Measurements from ENCODE around the gene ADPRH.
A peak's percentile ranks its signal among the peaks of the same experiment; 100 is the strongest.
"Not testable (repeated sequence)": the region's sequence is repeated elsewhere in the genome, so short reads cannot be mapped to it uniquely, and the experiment has no call there.

Gene ADPRH

DNA sequence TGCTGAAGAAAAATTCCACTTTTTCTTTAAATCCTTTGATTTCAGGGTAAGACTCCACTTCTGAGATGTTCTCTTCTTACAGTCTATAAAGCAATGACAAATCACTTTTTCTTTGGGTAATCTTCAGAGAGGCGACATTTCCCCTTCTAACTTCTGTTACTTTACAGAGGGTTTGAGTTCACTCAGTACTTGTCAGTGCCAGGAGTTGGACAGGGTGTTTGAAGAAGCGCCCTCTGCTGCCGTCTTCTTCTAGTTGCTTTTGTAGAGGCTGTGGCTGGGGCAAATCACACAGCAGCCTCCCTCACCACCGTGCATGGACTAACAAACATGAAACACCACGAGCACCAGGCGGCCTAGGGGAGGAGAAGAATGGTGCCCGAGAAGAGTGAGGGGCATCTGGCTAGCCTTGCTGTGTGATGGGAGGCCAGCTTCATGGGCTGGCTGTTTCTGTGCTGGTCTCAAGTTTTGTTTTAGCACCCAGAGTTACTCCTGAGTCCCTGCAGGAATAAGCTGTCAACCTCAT, 19.8 kb upstream of the ADPRH start, which contains the start of gene CD80:
Gene CD80, minus strand, starts transcription at position 174 of the 523 bp plus-strand sequence. CDS start 1,886 bp downstream, outside the sequence.
- DNase-seq (ENCODE audit: low read depth), result peak; percentile 47

DNA sequence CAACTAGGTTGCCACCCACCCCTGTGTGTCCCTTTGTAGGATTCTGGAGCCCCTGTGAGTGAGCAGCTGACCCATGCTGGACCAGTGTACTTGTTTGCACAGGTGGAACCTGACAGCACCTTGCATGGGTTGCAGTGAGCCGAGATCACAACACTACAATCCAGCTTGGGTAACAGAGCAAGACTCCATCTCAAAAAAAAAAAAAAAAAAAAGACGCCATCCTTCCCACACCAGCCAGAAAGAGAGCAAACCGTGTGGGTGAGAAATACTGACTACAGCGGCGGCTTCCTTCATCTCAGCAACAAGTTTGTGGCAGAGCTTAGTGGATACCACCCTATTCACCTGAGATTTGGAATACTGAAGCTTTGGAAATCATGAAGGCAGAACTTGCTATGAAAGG, 19.1 kb upstream of the ADPRH start:
- no peak for DNase-seq (ENCODE audit: low read depth)

DNA sequence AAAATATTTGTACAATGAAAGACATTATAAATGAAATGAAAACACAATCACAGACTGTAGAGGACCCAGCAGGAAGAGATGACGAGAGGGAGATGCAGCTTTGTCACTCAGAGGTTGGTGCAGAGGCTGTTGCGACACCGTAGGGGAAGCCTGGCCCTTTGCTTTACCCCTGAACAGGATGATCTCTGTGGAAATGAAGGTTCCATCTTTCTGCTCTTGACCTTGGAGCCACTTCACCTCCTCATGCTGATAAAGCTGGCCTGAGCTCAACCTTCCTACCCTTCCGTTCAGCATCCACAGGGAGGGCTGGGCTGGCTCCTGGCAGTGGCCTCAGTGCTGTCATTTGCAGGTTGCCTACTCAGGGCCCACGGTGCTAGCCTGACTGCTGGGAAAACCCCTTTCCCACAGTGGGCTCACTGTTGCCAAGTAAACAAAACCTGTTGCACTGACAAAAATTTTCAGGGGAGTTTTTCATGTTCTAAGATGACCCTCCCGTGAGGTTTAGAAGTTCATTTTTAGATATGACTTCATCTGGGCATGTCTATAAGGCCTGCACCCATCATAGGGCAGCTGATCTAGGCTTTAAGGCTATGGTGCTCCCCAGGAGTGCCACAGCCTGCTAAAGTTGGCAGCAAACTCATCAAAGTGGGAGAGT, 16.9 kb upstream of the ADPRH start:
- DNase-seq (ENCODE audit: low read depth), result no peak

- DNase-seq (ENCODE audit: low read depth), result not testable (repeated sequence)
Measured at GRCh38 chr3:119563334-119563733, 16.0 kb upstream of the ADPRH start.

DNA sequence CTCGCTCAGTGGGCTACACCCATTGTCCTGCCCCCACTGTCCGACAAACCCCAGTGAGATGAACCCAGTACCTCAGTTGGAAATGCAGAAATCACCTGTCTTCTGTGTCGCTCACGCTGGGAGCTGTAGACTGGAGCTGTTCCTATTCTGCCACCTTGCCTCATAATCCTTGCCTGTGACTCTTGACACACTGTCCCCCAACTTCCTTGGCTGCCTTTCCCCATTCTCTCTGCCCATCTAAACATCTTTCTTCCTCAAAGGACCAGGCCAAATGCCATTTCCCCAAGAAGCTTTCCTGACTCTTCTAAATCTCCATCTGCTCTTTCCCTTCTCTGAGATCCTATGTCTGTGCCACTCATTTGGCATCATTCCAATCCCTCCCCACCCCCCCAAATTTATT, 10.1 kb upstream of the ADPRH start:
- no peak for DNase-seq (ENCODE audit: low read depth)

- DNase-seq (ENCODE audit: low read depth), result no peak
Measured at GRCh38 chr3:119570229-119570628, 9.1 kb upstream of the ADPRH start.

- no peak for DNase-seq (ENCODE audit: low read depth)
Measured at GRCh38 chr3:119571230-119571629, 8.1 kb upstream of the ADPRH start.

DNA sequence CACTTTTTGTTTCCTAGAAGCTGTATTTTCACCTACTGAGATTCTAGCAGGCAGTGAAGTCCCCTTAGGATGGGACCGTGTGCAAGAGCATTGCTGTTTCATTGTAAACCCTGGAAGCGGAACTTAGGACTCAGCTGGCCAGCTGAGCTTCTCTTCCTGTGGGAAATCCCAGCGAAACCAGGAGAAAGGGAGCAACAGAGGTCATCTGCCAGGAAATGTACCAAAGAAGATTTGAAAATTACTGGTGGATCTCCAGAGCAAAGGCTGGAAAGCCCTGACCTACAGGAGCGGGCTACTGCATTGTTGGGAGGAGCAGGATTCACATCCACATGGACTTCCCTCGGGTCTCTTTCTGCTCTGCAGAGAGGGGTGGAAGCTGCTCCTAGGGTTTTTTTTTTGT, 7.6 kb upstream of the ADPRH start:
- DNase-seq (ENCODE audit: low read depth), result no peak

DNA sequence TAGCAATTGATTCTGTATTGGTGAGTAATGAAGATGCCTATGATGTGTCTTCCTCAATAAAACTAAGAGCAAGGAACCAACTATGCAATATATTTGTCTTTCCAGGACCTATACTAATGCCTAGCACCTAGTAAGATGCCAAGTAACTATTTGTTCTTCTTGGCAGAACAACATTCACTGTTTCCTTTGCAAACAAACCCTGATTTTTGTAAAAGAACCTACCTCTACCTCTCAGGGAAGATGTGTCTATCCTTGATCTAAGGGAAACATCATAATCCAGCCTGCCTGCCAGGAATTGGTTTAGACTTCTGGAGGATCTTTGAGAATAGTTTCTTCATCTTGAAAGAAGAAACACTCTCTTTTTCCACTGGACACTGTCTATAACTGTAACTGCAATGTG, 3.8 kb upstream of the ADPRH start:
- DNase-seq (ENCODE audit: low read depth), result no peak

GRCh38 chr3:119580067-119580760, 922 bp downstream of the ADPRH start:
- peak; percentile 16 for DNase-seq (ENCODE audit: low read depth)

DNA sequence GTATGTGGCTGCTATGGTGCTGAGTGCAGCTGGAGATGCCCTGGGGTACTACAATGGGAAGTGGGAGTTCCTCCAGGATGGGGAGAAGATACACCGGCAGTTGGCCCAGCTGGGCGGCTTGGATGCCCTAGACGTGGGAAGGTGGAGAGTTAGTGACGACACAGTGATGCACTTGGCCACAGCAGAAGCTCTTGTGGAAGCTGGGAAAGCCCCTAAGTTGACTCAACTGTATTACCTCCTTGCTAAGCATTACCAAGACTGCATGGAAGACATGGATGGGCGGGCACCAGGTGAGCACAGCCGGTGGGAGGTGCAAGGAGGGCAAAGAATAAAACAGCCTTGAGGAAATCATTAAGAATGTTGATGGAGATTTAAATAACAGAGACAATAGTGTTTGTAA, 2.9 kb downstream of the ADPRH start:
- DNase-seq (ENCODE audit: low read depth), result no peak

DNA sequence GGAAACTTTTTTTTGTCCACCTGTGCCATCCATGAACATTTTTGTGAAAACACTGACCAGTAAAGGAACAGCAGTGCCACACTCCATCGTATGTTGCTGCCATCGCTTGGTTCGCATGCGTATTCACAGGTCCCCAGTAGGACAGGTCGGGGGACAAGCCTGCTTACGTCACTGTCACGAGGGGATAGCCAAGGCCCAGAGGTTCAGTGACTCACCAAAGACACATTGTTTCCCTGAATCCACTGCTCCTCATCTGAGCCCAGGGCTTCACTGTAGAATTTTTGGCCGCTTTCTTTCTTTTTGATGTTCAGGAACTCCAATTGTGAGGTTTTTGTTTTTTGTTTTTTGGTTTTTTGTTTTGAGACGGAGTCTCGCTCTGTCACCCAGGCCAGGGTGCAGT, 5.9 kb downstream of the ADPRH start:
- DNase-seq (ENCODE audit: low read depth), result no peak

DNA sequence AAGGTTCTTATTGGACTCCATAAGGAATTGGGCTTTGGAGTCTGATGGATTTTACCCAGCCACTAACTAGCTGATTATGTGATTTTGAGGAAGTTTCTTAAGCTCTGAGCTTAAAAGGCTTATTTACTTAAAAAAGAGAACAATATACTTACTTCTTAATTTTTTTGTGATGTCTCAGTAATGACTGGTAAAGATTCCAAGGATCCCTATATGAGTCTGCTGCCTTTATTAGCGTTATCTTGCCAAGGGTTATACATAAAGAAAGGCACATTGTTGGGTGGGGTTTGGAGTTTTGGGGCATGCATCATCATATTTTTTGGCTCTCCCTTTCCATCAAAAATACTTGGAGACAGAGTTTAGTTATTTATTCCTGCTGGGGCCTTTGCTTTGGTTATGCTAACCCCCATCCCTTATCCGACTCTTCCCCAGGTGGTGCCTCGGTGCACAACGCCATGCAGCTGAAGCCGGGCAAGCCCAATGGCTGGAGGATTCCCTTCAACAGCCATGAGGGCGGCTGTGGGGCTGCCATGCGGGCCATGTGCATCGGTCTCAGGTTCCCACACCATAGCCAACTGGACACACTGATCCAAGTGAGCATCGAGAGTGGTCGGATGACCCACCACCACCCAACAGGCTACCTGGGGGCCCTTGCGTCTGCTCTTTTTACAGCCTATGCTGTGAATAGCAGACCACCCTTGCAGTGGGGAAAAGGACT, 6.7 kb downstream of the ADPRH start:
- no peak for DNase-seq (ENCODE audit: low read depth)

DNA sequence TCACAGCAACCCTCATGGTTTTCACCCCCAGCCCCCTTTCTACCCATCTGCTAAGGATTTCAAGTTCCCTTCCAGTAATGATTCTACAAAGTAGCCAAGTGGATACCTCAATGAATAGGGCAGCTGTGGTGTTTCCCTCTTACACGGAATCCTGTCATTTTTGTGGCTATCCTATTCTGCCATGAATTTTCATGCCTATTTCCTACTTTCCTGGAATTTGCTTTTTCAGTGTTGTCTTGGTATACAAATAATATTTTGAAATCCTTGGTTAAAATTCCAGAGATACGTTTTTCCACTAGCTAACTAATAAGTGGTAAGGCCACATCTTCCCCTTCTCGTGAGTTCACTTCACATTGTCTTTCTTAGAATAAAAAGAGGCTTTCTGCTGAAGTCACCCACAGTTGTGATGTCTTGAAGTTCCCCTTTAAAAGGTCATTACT, 7.5 kb downstream of the ADPRH start:
- DNase-seq (ENCODE audit: low read depth), result no peak

DNA sequence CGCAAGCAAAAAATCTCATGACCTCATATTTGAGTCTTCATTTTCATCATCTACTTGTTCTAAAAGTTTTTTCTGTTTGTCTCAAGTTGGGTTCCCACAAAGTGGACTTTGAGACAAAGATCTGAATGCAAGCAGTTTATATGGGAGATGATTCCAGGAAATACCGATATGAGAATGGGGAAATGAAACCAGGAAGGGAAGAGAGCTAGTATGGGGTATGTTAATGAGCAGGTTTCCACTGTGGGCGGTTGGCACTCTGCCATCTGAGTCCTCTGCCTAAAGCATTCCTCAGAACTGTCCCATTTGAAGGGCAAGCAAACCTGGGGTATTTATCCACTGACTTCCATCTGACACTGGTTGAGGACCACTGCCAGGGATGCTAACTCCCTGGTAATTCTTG, 8.8 kb downstream of the ADPRH start:
- no peak for DNase-seq (ENCODE audit: low read depth)

DNA sequence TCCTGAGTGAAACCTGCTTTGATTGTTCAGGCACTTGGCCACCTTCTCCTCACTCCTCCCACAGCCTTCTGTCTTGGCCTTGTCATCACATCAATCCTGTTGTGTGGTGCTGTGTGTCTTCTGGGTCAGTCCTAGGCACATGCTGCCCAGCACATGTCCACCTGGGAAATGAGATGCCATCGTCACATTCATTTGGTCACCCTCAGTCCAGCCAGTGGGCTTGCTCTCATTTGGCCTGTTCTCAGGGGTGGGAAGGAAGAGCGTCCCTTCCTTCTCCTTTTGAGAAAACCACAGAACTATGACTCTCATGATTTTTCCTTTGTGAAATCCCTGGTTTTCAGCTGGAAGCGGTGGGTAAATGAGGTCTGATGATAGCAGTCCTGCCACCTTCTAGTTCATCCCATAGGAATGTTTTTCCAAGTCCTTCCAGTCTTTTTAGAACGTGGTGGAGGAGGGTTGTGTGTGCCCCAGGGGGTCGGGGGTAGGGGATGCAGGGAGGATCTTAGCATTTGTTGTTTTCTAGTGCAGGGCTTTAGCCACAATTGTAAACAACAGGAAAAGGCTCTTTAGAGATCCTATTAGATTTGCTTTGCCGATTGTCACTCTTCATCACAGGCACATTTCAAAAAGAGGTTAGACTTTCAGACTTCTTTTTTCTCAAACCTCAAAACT, 9.9 kb downstream of the ADPRH start:
- DNase-seq (ENCODE audit: low read depth), result no peak

DNA sequence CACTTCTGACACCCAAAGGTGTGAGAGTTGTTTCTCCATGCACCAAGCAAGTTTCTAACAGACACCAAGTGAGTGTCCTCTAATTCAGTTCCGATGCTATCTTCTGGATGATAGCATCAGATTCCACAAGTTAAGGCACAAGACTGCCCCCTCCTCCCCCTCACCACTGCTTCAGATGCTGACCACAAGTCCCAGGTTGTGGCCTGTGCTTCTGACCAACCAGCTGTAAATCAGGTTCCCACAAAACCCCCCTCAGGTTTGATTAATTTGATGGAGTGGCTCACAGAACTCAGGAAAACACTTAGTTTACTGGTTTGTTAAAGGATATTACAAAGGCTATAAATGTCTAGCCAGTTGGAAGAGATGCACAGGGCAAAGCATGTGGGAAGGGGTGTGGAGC, 11.4 kb downstream of the ADPRH start:
- DNase-seq (ENCODE audit: low read depth), result no peak

GRCh38 chr3:119592861-119593260, 13.6 kb downstream of the ADPRH start:
- no peak for DNase-seq (ENCODE audit: low read depth)

GRCh38 chr3:119594066-119594465, 14.8 kb downstream of the ADPRH start:
- no peak for DNase-seq (ENCODE audit: low read depth)

DNA sequence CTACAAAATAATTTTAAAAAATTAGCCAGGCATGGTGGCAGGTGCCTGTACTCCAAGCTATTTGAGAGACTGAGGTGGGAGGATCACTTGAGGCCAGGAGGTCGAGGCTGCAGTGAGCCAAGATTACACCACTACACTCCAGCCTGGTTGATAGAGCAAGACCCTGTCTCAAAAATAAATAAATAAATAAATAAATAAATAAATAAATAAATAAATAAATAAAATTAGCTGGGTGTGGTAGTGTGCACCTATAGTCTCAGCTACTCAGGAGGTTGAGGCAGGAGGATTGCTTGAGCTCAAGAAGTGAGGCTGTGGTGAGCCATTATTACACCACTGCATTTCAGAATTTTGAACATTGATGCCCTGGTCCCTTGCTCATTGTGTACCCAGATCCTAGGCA, 15.6 kb downstream of the ADPRH start:
- DNase-seq (ENCODE audit: low read depth), result not testable (repeated sequence)

DNA sequence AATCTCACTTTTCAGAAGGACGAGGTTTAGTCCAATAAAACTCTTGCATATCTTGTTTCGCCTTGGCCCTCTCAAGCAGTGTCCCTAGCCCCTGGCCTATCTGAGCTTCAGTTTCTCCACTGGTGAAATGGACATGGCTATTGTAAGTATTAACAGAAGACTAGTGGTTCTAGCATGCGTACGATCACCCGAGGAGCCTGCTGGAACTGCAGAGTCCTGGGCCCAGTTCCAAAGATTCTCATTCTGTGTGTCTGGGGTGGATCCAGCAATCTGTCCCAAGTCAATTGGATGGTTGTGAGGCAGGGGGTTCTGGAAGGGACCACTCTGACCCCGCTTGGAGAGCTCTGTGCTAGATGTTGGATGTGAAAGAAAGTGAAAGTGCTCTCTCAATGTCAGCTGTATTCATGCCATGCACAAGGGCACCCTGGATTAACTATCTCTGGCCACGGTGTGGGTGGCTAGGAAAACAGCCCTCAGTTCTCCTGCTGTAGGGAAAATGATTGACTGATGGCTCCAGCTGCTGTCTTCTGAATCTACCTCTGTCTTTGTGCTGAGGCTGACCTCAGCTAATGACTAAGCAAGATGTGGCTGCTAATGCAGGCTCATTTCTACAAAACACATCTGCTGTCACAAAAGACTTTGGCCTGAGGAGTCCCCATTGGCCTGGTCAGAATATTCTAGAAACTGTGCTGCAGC, 16.5 kb downstream of the ADPRH start:
- no peak for DNase-seq (ENCODE audit: low read depth)

GRCh38 chr3:119596398-119596797, 17.1 kb downstream of the ADPRH start:
- no peak for DNase-seq (ENCODE audit: low read depth)

All from fibroblast of gingiva (primary cell).